ENCODE results near the gene CHRNE. TPM values are rescaled to one million over a fixed set of nuclear protein-coding genes. Genes with fewer than 3 reads are reported as not detected.

CHRNE gene
- total RNA-seq, 2 experiments from 2014 or later = 3.2 to 3.7 TPM

DNA sequence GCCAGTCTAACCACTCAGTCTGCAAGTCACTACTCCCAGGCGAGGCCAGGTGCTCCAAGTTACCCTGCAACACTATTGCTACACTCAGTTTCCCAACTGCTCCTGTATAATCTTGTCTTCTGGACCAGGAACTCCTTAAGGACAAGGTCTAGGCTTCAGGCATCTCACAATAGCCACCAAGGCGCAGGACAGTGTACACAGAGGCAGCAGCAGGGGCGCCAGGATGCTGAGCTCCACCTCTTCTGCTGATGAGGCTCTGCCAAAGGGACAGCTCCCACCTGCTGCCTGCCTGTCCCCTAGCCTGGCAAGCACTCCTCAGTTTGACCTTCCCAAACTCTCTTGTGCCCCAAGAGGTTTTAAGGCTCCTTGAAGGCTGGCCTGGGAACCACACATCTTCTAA lies 33.5 kb upstream of the CHRNE start:
- Histone ChIP-seq H3K27me3 (ENCODE audit: control insufficient read depth in 1 of 2, insufficient read depth in 2 of 2, low read length in 2 of 2) (no peaks in the 10 kb centered on the region), H3K27ac (ENCODE audit: low read depth in 1 of 2, low read length in 2 of 2) (no peak overlapping the region), H3K36me3 (ENCODE audit: insufficient read depth, low read length) (peaks cover 23% of the 10 kb centered on the region), H3K4me3 (ENCODE audit: low read length) (no peak overlapping the region), H3K9me3 (ENCODE audit: control insufficient read depth in 1 of 2, insufficient read depth in 1 of 2, low read length in 2 of 2) (no peaks in the 10 kb centered on the region), H3K4me1 (ENCODE audit: insufficient read depth, low read length) (peaks cover 47% of the 10 kb centered on the region)
- intact Hi-C loops (cut with DNase I, micrococcal nuclease) = no loop called here
- Mint-ChIP-seq H3K27me3 (no peaks in the 10 kb centered on the region), H3K27ac (no peak overlapping the region), H3K4me3 (peak overlapping the region; percentile 27), H3K36me3 (ENCODE audit: low read depth) (peaks cover 37% of the 10 kb centered on the region), H3K9me3 (no peaks in the 10 kb centered on the region), H3K4me1 (ENCODE audit: low read depth) (peaks cover 43% of the 10 kb centered on the region)
- ChIA-PET CTCF (no interaction called here), POLR2A (interaction anchor here (0.6 to 6.2 kb wide), 2 partner anchors 13 to 481 kb away, joined by 3 to 137 read pairs; partner anchors contain the start of genes ENO3 and PFN1)
- DNase-seq = no peak
- TF ChIP-seq, protein P1, sequence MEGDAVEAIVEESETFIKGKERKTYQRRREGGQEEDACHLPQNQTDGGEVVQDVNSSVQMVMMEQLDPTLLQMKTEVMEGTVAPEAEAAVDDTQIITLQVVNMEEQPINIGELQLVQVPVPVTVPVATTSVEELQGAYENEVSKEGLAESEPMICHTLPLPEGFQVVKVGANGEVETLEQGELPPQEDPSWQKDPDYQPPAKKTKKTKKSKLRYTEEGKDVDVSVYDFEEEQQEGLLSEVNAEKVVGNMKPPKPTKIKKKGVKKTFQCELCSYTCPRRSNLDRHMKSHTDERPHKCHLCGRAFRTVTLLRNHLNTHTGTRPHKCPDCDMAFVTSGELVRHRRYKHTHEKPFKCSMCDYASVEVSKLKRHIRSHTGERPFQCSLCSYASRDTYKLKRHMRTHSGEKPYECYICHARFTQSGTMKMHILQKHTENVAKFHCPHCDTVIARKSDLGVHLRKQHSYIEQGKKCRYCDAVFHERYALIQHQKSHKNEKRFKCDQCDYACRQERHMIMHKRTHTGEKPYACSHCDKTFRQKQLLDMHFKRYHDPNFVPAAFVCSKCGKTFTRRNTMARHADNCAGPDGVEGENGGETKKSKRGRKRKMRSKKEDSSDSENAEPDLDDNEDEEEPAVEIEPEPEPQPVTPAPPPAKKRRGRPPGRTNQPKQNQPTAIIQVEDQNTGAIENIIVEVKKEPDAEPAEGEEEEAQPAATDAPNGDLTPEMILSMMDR (IDR thresholded peaks at IDR 0.05) = no peak
- no peak for ATAC-seq (ENCODE audit: poor library complexity)

DNA sequence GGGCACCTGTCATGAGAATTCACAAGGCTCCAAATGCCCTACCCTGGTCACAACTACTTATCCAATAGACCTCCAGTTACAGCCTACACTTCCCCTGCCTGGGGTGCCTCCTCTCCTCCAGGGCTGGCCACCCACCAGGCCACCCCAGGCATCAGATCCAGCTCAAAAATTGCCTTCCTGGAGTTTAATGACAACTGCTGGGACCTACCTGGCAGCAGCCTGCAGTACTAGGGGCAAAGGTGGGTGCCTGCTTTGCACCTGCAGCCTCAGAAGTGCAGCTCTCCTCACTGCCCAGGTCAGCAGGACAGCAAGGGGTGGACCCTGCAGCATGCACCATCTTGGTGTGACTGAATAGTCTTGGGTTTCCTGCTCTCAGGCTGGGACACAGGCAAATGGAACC lies 32.8 kb upstream of the CHRNE start:
- ATAC-seq (ENCODE audit: poor library complexity) = no peak
- H3K9me3 ChIP-seq (ENCODE audit: control insufficient read depth in 1 of 2, insufficient read depth in 1 of 2, low read length in 2 of 2) = no peaks in the 10 kb centered on the region
- no peak overlapping the region for H3K4me3 Mint-ChIP-seq
- no peaks in the 10 kb centered on the region for H3K27me3 ChIP-seq (ENCODE audit: control insufficient read depth in 1 of 2, insufficient read depth in 2 of 2, low read length in 2 of 2)
- H3K36me3 Mint-ChIP-seq (ENCODE audit: low read depth) = peaks cover 35% of the 10 kb centered on the region
- no peaks in the 10 kb centered on the region for H3K27me3 Mint-ChIP-seq
- H3K4me1 Mint-ChIP-seq (ENCODE audit: low read depth) = peaks cover 35% of the 10 kb centered on the region
- peaks cover 40% of the 10 kb centered on the region for H3K4me1 ChIP-seq (ENCODE audit: insufficient read depth, low read length)
- ChIA-PET POLR2A (interaction anchor here (0.6 to 6.2 kb wide), 3 partner anchors 12 to 82 kb away, joined by 3 to 137 read pairs (median 5); partner anchors contain the start of genes ENO3 and PFN1), CTCF (interaction anchor here (0.6 kb wide), 1 partner anchor 130 kb away, joined by 3 read pairs; no protein-coding TSS in a partner anchor)
- no peaks in the 10 kb centered on the region for H3K9me3 Mint-ChIP-seq
- H3K27ac ChIP-seq (ENCODE audit: low read depth in 1 of 2, low read length in 2 of 2) = peak overlapping the region in 1 of 2 donors; percentile 15
- TF ChIP-seq, protein P1 (IDR thresholded peaks at IDR 0.05) = no peak
- intact Hi-C loops (cut with DNase I, micrococcal nuclease) = no loop called here
- H3K4me3 ChIP-seq (ENCODE audit: low read length) = no peak overlapping the region
- DNase-seq = no peak
- H3K36me3 ChIP-seq (ENCODE audit: insufficient read depth, low read length) = peaks cover 23% of the 10 kb centered on the region
- no peak overlapping the region for H3K27ac Mint-ChIP-seq

DNA sequence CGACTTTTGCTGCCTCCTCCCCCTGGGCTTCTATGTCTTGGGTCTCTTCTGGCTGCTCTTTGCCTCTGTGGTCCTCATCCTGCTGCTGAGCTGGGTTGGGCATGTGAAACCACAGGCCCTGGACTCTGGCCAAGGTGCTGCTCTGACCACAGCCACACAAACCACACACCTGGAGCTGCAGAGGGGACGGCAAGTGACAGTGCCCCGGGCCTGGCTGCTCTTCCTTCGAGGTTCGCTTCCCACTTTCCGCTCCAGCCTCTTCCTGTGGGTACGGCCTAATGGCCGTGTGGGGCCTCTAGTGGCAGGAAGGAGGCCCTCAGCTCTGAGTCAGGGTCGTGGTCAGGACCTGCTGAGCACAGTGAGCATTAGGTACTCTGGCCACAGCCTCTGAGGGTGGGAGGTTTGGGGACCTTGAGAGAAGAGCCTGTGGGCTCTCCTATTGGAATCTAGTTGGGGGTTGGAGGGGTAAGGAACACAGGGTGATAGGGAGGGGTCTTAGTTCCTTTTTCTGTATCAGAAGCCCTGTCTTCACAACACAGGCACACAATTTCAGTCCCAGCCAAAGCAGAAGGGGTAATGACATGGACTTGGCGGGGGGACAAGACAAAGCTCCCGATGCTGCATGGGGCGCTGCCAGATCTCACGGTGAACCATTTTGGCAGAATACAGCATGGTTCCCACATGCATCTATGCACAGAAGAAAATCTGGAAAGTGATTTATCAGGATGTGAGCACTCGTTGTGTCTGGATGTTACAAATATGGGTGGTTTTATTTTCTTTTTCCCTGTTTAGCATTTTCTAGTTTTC lies 31.5 kb upstream of the CHRNE start:
- ChIA-PET POLR2A (interaction anchor here (1.1 to 1.3 kb wide), 2 partner anchors 31 to 33 kb away, joined by 3 to 10 read pairs; partner anchors contain the start of gene SPAG7), CTCF (interaction anchor here (0.6 kb wide), 1 partner anchor 119 kb away, joined by 3 read pairs; no protein-coding TSS in a partner anchor)
- H3K27ac Mint-ChIP-seq = peak overlapping the region; percentile 46
- peaks cover 29% of the 10 kb centered on the region for H3K4me1 Mint-ChIP-seq (ENCODE audit: low read depth)
- no peak overlapping the region for H3K4me3 Mint-ChIP-seq
- peaks cover 33% of the 10 kb centered on the region for H3K4me1 ChIP-seq (ENCODE audit: insufficient read depth, low read length)
- no peaks in the 10 kb centered on the region for H3K27me3 ChIP-seq (ENCODE audit: control insufficient read depth in 1 of 2, insufficient read depth in 2 of 2, low read length in 2 of 2)
- intact Hi-C loops (cut with DNase I, micrococcal nuclease) = no loop called here
- DNase-seq = peak in 3 of 14 experiments; percentile 20 to 57 (median 30)
- H3K9me3 ChIP-seq (ENCODE audit: control insufficient read depth in 1 of 2, insufficient read depth in 1 of 2, low read length in 2 of 2) = no peaks in the 10 kb centered on the region
- no peaks in the 10 kb centered on the region for H3K9me3 Mint-ChIP-seq
- peaks cover 29% of the 10 kb centered on the region for H3K36me3 Mint-ChIP-seq (ENCODE audit: low read depth)
- TF ChIP-seq, protein P1 (IDR thresholded peaks at IDR 0.05) = no peak
- H3K36me3 ChIP-seq (ENCODE audit: insufficient read depth, low read length) = peaks cover 23% of the 10 kb centered on the region
- no peak overlapping the region for H3K4me3 ChIP-seq (ENCODE audit: low read length)
- no peak overlapping the region for H3K27ac ChIP-seq (ENCODE audit: low read depth in 1 of 2, low read length in 2 of 2)
- ATAC-seq (ENCODE audit: poor library complexity) = no peak
- no peaks in the 10 kb centered on the region for H3K27me3 Mint-ChIP-seq
